GM12878 (cell line): Measurements from ENCODE around the gene TNIP1. TPM values are rescaled to one million over a fixed set of nuclear protein-coding genes. Genes with fewer than 3 reads are reported as not detected.

Experiments used
- ATAC-seq: fragments of 200-7000 bp; cut with Tn5 transposase; 3 replicates; pipeline ENCODE4 v1.9.1; 2020; ENCODE audit warnings: mild to moderate bottlenecking, moderate library complexity
- BruUV-seq: library from RNA; stranded (reverse); fragments of 400-500 nt; replicated peaks from 2 replicates; lab custom pipeline; 2021; lab: Mats Ljungman, UMichigan
- CTCF ChIA-PET: fragments of 300-600 bp; sonication (Branson Sonifier 250); formaldehyde crosslinking; extraction: SDS; loops from one replicate; lab custom pipeline; 2021; ENCODE audit warnings: inconsistent platforms; lab: Yijun Ruan, JAX
- POLR2A ChIA-PET: fragments of 350-600 bp; formaldehyde crosslinking; extraction: SDS; loops from one replicate; lab custom pipeline; 2021; ENCODE audit warnings: inconsistent platforms; lab: Charles Lee
- RAD21 ChIA-PET: fragments of 300-600 bp; sonication (Branson Sonifier 250); formaldehyde crosslinking; loops from one replicate; lab custom pipeline; 2023; ENCODE audit warnings: antibody characterized with exemption; ENCODE audit not compliant: unreplicated experiment; lab: Charles Lee
- SMC1A ChIA-PET: fragments of 300-600 bp; sonication (Branson Sonifier 250); formaldehyde crosslinking; loops from one replicate; lab custom pipeline; 2023; ENCODE audit not compliant: unreplicated experiment, uncharacterized antibody; lab: Charles Lee
- DNase-seq: peaks from one replicate; pipeline ENCODE4 v3.0.0-alpha.2; 2011; ENCODE audit warnings: low read depth, low spot score
- FAIRE-seq: peaks from 3 replicates; lab custom pipeline; 2011; peaks lifted over from hg19 to GRCh38; lab: Jason Lieb, UNC
- H2AFZ ChIP-seq: 2 replicates; pipeline ENCODE4 v1.6.0; 2011; ENCODE audit warnings: low read depth, low read length, control low read depth; ENCODE audit not compliant: control insufficient read depth
- H3K27ac ChIP-seq: 2 replicates; pipeline ENCODE4 v1.5.1; 2011; ENCODE audit warnings: control low read depth; ENCODE audit not compliant: control insufficient read depth, insufficient read depth
- H3K27me3 ChIP-seq, 2 experiments: replicated peaks in 1 of 2; 2 replicates each; pipeline versions ENCODE4 v1.6.0 to v1.6.1; 2011; ENCODE audit warnings: low read length in 1 of 2; ENCODE audit not compliant: control insufficient read depth in 2 of 2, insufficient read depth in 2 of 2
- H3K36me3 ChIP-seq, 2 experiments: 2 replicates each; pipeline ENCODE4 v1.5.1; 2011; ENCODE audit warnings: low read length in 1 of 2; ENCODE audit not compliant: control insufficient read depth in 2 of 2, insufficient read depth in 2 of 2
- H3K4me1 ChIP-seq: 2 replicates; pipeline ENCODE4 v1.6.1; 2011; ENCODE audit warnings: mild to moderate bottlenecking, low read length, moderate library complexity, mixed read lengths; ENCODE audit not compliant: control insufficient read depth, insufficient read depth
- H3K4me2 ChIP-seq: 2 replicates; pipeline ENCODE4 v1.6.0; 2011; ENCODE audit warnings: control low read depth; ENCODE audit not compliant: control insufficient read depth, insufficient read depth
- H3K4me3 ChIP-seq: fragments of 200-600 bp; sonication (generic); 2 replicates; pipeline ENCODE4 v1.5.1; 2016
- H3K79me2 ChIP-seq: 2 replicates; pipeline ENCODE4 v1.6.0; 2011; ENCODE audit warnings: low read length; ENCODE audit not compliant: control insufficient read depth, insufficient read depth
- H3K9ac ChIP-seq: 2 replicates; pipeline ENCODE4 v1.8.0; 2011; ENCODE audit warnings: low read length, control low read depth, mixed read lengths; ENCODE audit not compliant: control insufficient read depth, insufficient read depth
- H3K9me3 ChIP-seq: replicated peaks from 3 replicates; pipeline ENCODE4 v1.5.1; 2011; ENCODE audit warnings: mild to moderate bottlenecking, low read length; ENCODE audit not compliant: control insufficient read depth, insufficient read depth
- H4K20me1 ChIP-seq: 2 replicates; pipeline ENCODE4 v1.6.0; 2011; ENCODE audit not compliant: control insufficient read depth, insufficient read depth
- ATF3 ChIP-seq: IDR thresholded peaks from 2 replicates; pipeline ENCODE4 v1.6.1; 2011; ENCODE audit warnings: low read depth, mild to moderate bottlenecking, low read length, moderate library complexity, borderline replicate concordance; ENCODE audit errors: extremely low read depth
- GABPA ChIP-seq: IDR thresholded peaks from 2 replicates; pipeline ENCODE4 v1.6.1; 2014; ENCODE audit warnings: antibody characterized with exemption, low read depth, mild to moderate bottlenecking, inconsistent platforms
- HCFC1 ChIP-seq: fragments of 150-350 bp; IDR thresholded peaks from 2 replicates; pipeline ENCODE4 v1.6.1; 2014; ENCODE audit warnings: low read length
- HDGF ChIP-seq: fragments of 450-650 bp; IDR thresholded peaks from 2 replicates; pipeline ENCODE4 v1.6.1; 2016; ENCODE audit warnings: antibody characterized with exemption
- JUNB ChIP-seq: IDR thresholded peaks from 2 replicates; pipeline ENCODE4 v1.6.1; 2016; ENCODE audit warnings: antibody characterized with exemption, mild to moderate bottlenecking
- NKRF ChIP-seq: fragments of 450-650 bp; conservative IDR thresholded peaks from 2 replicates; pipeline ENCODE4 v1.6.1; 2017; ENCODE audit warnings: mild to moderate bottlenecking, moderate library complexity
- SMARCA5 ChIP-seq: fragments of 450-650 bp; IDR thresholded peaks from 2 replicates; pipeline ENCODE4 v1.6.1; 2017; ENCODE audit warnings: mild to moderate bottlenecking
- SPI1 ChIP-seq: IDR thresholded peaks from 2 replicates; pipeline ENCODE4 v1.6.1; 2011; ENCODE audit warnings: low read depth, mild to moderate bottlenecking, low read length, moderate library complexity, borderline replicate concordance; ENCODE audit not compliant: insufficient read depth
- YBX1 ChIP-seq: fragments of 450-650 bp; IDR thresholded peaks from 2 replicates; pipeline ENCODE4 v1.6.1; 2016; ENCODE audit warnings: antibody characterized with exemption
- ZNF274 ChIP-seq: IDR thresholded peaks from one replicate; pipeline ENCODE4 v1.8.0; 2011; ENCODE audit not compliant: insufficient read length, insufficient read depth
- WGBS: methylation state at CpG from one replicate; pipeline ENCODE4 v1.1.6; 2016; ENCODE audit warnings: low lambda C conversion rate; ENCODE audit not compliant: insufficient replicate concordance, insufficient coverage; ENCODE audit errors: missing lambda C conversion rate; 5-methylcytosine and 5-hydroxymethylcytosine counted together
- in situ Hi-C: fragments of 300-500 bp; cut with MboI; formaldehyde crosslinking; loops from 9 replicates; pipeline ENCODE4 v1.14.3; 2018; ENCODE audit warnings: mixed read lengths
- intact Hi-C: fragments of 100-400 bp; cut with micrococcal nuclease; formaldehyde crosslinking; loops from one replicate; pipeline ENCODE4 v1.14.2; 2022; ENCODE audit not compliant: unreplicated experiment
- polyA plus RNA-seq, 11 experiments: library from polyadenylated mRNA; depleted of rRNA in 4 of 11; unstranded in 6 of 11; stranded (reverse) in 5 of 11; fragments of >200 nt; fragmentation: Nextera tagmentation in 4 of 11; fragmentation: Illumina TruSeq in 1 of 11; extraction: Ambion mirVana in 4 of 11; extraction: Trizol in 1 of 11; gene quantifications; 1 replicate in 1 of 11; 2 replicates in 10 of 11; pipeline versions ENCODE4 v1.2.1 to v1.2.3, GENCODE V29; 2011 to 2016; ENCODE audit warnings: inconsistent platforms in 2 of 11, missing spikeins in 2 of 11, low read depth in 1 of 11
- total RNA-seq, 4 experiments: library from RNA; depleted of rRNA in 3 of 4; stranded (reverse); fragments of >200 nt in 3 of 4; fragmentation: Illumina TruSeq in 1 of 4; extraction: Trizol in 1 of 4; gene quantifications; 2 replicates each; pipeline versions ENCODE4 v1.2.1 to v1.2.3, GENCODE V29; 2013 to 2021
- TF ChIP-seq, protein P1 (sequence below): IDR thresholded peaks from 2 replicates; pipeline ENCODE4 v1.6.1; 2011; ENCODE audit warnings: borderline replicate concordance, low read depth, mild to moderate bottlenecking, moderate library complexity, low read length; ENCODE audit not compliant: insufficient read depth, poor library complexity, severe bottlenecking
- TF ChIP-seq, protein P2 (sequence below): fragments of 450-650 bp; formaldehyde crosslinking; IDR thresholded peaks from 2 replicates; pipeline ENCODE4 v1.4.0; 2020; ENCODE audit warnings: mild to moderate bottlenecking, moderate library complexity

The TNIP1 gene
- total and polyA plus RNA-seq, 10 of the 15 experiments (the other 5 are each of a cell fraction or from before 2014, with no cell fraction given), result 4.4 to 279 (median 150) TPM

- TF ChIP-seq SMARCA5 (no peak), YBX1 (no peak), GABPA (no peak)
These were observed 42.5 kb downstream of the TNIP1 start (continued) for GRCh38 chr5:151038412-151038745.

DNA sequence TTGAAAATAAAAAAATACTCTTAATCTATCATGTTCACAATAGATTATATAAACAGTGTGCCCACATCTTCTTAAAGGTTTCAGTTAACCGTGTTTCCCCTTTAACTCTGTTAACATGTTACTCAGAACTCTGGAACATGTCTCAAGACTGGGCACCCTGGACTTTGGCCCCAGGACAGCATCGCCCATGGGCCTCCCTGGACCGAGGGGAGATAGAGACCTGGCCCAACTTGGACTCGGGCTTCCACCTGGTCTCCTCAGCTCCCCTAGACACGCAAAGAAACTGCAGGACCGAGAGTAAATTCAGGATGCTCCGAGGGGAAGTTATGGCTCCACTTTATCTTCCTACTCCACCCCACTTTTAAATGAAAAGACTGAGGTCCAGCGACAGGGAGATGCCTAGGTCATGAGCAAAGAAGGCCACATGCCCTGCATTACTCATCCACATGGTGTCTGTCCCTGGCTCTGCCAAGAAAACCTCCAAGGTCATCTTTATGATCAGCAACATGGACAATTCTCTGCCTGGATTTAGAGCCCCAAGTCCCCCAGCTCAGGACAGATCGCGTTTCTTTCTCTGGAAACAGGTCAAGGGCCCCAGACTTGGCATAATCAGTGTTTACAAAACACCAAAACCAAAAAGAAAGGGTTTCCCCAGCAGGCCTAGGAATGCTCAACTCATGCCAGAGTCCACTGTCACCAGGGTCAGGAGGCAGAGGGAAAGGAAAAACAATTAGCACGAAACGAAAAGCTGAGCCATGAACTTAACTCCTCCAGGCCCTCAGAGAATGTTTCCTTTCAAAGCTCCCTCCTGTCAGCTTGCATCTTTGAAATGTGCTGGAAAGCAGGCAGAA lies 43.0 kb downstream of the TNIP1 start:
- intact Hi-C loops, result no loop called here
- ChIA-PET POLR2A (no interaction called here), RAD21 (interaction anchor here (1.0 kb wide), 1 partner anchor 78 kb away, joined by 3 read pairs; no protein-coding TSS in a partner anchor), SMC1A (interaction anchor here (0.8 to 5.2 kb wide), 2 partner anchors 17 to 78 kb away, joined by 3 to 22 read pairs; no protein-coding TSS in a partner anchor), CTCF (interaction anchor here (1.3 to 2.3 kb wide), 3 partner anchors 10 to 78 kb away, joined by 3 to 8 read pairs (median 3); no protein-coding TSS in a partner anchor)
- peaks cover 63% of the 10 kb centered on the region in 2 experiments for H3K36me3 ChIP-seq
- no peak overlapping the region for H3K9ac ChIP-seq
- FAIRE-seq (no peak), ATAC-seq (no peak), DNase-seq (no peak)
- H4K20me1 ChIP-seq, result no peaks in the 10 kb centered on the region; the same call in 1 of the 2 replicates
- H3K4me2 ChIP-seq, result no peak overlapping the region
- H3K4me3 ChIP-seq, result no peak overlapping the region
- no peak overlapping the region for H2AFZ ChIP-seq
- TF ChIP-seq ZNF274, result no peak
- TF ChIP-seq HDGF, result no peak
- no peak for TF ChIP-seq SPI1
- no peak for TF ChIP-seq NKRF
- TF ChIP-seq, protein P1, sequence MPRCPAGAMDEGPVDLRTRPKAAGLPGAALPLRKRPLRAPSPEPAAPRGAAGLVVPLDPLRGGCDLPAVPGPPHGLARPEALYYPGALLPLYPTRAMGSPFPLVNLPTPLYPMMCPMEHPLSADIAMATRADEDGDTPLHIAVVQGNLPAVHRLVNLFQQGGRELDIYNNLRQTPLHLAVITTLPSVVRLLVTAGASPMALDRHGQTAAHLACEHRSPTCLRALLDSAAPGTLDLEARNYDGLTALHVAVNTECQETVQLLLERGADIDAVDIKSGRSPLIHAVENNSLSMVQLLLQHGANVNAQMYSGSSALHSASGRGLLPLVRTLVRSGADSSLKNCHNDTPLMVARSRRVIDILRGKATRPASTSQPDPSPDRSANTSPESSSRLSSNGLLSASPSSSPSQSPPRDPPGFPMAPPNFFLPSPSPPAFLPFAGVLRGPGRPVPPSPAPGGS, result no peak
- no peak for TF ChIP-seq HCFC1
- TF ChIP-seq, protein P2, sequence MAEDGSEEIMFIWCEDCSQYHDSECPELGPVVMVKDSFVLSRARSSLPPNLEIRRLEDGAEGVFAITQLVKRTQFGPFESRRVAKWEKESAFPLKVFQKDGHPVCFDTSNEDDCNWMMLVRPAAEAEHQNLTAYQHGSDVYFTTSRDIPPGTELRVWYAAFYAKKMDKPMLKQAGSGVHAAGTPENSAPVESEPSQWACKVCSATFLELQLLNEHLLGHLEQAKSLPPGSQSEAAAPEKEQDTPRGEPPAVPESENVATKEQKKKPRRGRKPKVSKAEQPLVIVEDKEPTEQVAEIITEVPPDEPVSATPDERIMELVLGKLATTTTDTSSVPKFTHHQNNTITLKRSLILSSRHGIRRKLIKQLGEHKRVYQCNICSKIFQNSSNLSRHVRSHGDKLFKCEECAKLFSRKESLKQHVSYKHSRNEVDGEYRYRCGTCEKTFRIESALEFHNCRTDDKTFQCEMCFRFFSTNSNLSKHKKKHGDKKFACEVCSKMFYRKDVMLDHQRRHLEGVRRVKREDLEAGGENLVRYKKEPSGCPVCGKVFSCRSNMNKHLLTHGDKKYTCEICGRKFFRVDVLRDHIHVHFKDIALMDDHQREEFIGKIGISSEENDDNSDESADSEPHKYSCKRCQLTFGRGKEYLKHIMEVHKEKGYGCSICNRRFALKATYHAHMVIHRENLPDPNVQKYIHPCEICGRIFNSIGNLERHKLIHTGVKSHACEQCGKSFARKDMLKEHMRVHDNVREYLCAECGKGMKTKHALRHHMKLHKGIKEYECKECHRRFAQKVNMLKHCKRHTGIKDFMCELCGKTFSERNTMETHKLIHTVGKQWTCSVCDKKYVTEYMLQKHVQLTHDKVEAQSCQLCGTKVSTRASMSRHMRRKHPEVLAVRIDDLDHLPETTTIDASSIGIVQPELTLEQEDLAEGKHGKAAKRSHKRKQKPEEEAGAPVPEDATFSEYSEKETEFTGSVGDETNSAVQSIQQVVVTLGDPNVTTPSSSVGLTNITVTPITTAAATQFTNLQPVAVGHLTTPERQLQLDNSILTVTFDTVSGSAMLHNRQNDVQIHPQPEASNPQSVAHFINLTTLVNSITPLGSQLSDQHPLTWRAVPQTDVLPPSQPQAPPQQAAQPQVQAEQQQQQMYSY (CRISPR knock-in tag), result no peak
- no peak for TF ChIP-seq JUNB
- TF ChIP-seq ATF3, result no peak
- H3K27me3 ChIP-seq, result no peaks in the 10 kb centered on the region
- no peak overlapping the region for H3K27ac ChIP-seq
- in situ Hi-C loops, result no loop called here
- no peaks in the 10 kb centered on the region for H3K79me2 ChIP-seq
- WGBS, result 97% methylated on average over 12 of the region's 12 CpGs
- no peaks in the 10 kb centered on the region for H3K4me1 ChIP-seq
- H3K9me3 ChIP-seq, result no peaks in the 10 kb centered on the region
- no TSS peak for BruUV-seq
